HG02981 (cell line): ENCODE measurements around the gene MCC.
A peak's percentile ranks its signal among the peaks of the same experiment; 100 is the strongest.

Experiments used
- ATAC-seq: cut with Tn5 transposase; IDR thresholded peaks from one replicate; pipeline ENCODE4 v1.9.1; 2021; ENCODE audit warnings: mild to moderate bottlenecking, moderate library complexity; ENCODE audit not compliant: unreplicated experiment

MCC gene

DNA sequence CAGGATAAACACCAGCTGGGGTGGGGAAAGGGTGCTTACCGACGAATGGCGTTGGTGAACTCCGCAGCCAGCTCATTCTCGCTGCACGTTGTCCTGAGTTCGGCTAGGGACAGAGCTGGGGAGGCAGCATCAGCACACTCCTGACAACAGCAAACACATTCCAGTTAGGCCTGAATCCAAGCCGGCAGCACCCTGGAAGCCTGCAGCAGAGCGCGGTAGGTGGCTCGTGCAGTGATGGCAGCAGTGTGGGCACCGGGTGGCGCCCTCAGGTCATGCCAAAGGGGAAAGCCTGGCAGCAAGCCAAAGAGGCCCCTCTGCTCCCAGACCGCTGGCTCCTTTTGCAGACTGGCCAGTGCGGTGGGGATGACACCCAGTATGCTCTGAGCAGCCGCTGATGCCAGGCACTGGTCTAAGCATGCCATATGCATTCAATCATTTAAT is 444.7 kb downstream of the MCC start:
- ATAC-seq: no peak

DNA sequence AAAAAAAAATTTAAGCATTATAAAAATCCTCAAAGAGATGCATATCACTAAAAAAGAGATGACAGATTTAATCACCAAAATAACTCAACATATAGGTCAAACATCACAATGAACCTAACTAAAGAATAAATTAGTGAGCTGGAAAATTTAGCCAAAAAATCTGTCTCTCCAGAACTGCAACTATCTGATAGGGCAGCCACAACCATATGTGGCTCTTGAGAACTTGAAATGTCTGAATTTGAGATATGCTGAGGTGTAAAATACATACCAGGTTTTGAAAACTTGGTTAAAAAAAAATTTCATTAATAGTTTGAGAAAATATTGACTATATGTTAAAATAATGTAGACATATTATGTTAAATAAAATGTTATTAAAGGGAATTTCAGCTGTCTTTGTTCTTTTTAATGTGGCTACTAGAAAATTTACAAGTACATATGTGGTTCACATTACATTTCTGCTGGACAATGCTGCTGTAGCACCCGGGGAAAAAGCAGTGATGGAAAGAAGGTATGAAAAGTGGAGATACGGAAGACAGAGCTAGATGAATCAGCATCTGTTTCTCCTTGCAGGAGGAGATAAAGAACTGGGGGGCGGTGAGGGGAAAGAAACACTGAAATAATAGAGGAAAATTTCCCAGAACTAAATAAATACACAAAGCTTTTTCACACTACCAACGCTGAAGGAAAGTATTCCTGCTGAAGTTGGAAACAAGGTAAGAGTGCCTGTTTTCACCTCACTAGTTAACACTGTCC is 445.6 kb downstream of the MCC start:
- ATAC-seq: no peak

DNA sequence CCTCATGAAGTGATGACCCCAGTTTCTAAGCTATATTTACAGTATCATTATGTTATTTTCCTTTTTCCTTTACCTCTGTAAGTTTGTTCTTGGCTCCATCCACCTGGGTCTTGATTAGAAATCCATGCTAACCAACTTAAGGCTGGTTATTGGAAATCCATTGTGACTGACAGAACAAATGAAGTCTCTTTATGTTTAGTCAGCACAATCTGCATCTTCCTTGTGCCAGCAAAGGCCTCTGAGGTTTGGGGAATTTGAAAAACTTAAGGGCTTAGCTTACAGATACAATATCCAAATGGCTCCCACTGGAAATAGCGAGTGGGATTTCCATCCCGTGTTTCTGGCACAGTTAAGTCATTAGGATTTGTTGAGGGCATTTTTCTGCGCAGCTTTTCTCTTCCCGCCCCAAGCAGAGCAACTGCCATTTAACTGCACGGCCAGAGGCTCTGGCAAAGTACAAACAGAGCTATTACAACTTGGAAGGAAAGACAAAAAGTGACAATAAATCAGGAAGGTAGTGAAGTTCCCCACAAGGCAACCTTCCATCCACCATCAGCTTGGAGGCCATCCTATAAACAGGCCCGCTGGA is 447.5 kb downstream of the MCC start:
- no peak for ATAC-seq

- no peak for ATAC-seq
Measured at GRCh38 chr5:113039934-113040285, 448.3 kb downstream of the MCC start.

GRCh38 chr5:113039229-113039933 is 448.9 kb downstream of the MCC start:
- ATAC-seq: no peak

- ATAC-seq: no peak
Measured at GRCh38 chr5:113038714-113039113, 449.5 kb downstream of the MCC start.

DNA sequence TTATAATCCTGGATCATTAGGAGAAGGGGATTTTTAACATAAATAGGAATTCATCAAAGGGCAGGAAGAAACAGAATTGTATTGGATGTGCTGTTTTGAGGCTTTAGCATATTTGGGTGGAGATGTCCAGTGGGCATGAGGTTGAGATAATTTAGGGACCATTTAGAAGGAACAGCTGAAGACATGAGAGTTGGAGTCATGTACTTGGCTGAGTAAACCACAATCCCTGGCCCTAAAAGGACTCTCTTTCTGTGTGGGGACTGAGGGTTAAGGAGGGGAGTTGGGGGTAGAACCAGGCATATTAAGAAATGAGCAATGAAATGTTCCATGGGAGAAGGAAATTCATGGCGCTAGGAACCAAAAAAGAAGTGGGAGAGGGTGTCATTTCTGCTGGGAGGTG is 450.1 kb downstream of the MCC start:
- no peak for ATAC-seq

DNA sequence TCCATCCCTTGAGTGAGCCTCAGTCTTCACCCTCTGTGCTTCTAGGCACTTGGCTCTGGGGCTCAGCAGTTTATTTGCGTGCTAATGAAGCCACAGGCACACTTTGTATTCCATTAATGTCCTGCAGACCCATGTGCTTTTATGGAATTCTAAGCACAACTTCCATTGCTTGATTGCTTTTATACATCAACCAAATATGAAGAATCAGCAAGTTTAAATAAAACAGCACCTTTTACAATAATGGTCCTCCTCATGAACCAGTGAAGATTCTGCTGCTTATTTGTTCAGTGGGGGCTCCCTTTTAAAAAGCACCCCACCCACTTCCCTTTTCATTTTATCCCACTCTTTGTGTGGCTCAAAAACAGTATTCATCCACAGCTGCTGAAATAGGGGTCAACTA is 451.4 kb downstream of the MCC start:
- ATAC-seq: no peak

- ATAC-seq: no peak
Measured at GRCh38 chr5:113036321-113036720, 451.9 kb downstream of the MCC start.

GRCh38 chr5:113035096-113035495 is 453.2 kb downstream of the MCC start:
- ATAC-seq: no peak

DNA sequence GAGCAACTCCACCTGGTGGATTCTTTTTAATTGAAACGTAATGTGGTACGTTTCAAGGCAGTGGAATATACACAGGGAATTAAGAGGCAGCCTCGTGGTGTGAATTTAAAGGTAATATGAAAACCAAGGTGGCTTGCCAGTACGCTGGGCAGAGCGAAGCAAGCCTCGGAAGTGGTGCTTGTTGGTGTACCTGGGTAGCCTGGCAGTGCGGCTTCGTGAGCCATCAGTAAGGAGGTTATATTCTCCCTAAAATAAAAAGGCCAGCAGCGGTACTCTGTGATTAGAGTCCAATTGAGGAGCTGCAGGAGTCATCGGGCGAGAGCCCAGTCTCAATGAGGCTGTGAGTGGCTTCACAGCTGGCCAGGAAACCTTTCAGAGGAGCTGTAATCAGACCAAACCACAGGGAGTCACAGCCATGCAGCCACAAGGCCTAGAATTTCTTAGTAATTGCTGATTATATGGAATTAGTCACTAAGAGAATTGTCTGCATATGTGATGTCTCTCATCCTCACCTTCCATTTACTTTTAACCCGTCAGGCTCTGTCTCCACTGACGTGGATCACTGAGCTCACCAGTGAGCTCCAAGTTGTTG is 454.0 kb downstream of the MCC start:
- ATAC-seq: no peak

- ATAC-seq: no peak
Measured at GRCh38 chr5:113031557-113031956, 456.7 kb downstream of the MCC start.

GRCh38 chr5:113031104-113031503 is 457.1 kb downstream of the MCC start:
- no peak for ATAC-seq

DNA sequence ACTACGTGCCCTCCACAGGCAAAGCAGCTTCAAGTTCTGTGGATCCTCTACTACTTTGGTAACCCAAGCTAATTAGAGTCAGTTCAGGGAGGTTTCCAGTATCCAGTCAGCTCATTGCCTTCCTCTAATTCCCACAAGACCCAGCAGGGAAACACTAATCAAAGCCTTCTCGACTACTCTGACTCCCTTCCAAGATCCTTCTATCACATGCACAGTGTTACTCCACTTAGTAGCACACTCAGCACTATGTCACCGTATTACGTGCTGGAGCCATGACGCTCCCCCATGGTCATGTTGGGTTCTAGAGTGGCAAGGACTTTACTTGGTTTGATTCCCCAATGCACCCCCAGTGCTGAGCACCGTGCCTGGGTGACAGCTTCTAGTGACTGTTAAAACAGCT is 458.6 kb downstream of the MCC start:
- no peak for ATAC-seq

DNA sequence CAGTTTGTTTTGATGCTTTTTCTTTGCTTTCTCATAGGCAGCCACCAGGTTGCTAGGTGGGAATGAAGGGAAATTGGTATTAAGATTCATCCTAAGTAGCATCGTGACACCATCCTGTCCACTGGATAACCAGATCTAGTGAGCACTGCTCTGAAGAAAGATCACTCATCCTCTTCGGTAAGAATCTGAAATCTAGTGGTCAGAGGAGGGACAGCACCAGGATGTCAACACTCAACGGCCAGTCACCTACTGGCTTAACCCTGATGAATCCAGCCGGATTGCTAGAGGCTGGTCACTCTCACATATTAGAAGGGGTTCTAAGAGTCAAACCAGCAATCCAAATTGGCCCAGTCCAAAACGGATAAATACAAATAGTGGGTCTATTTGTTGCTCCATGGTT is 460.8 kb downstream of the MCC start:
- no peak for ATAC-seq

- no peak for ATAC-seq
Measured at GRCh38 chr5:113027015-113027414, 461.2 kb downstream of the MCC start.

DNA sequence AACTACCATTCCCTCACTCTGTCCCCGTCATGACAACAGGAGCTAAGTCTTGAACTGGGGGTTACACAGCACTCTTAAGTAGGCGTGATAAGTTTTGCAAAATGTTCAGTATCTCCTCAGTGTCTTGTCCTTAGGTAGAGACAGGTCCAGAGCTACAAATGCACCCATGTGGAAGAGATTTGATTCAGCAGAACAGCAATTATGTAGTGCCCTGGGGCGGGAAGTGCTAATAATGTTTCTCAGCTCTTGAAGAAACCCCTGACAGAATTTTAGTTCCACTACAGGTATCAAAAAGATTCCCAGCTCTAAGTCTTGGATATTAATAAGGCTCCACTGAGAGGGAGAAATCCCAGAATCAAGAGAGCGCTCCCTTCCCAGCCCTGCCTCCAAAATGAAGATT is 462.0 kb downstream of the MCC start:
- no peak for ATAC-seq

- ATAC-seq: no peak
Measured at GRCh38 chr5:113025596-113025995, 462.7 kb downstream of the MCC start.

DNA sequence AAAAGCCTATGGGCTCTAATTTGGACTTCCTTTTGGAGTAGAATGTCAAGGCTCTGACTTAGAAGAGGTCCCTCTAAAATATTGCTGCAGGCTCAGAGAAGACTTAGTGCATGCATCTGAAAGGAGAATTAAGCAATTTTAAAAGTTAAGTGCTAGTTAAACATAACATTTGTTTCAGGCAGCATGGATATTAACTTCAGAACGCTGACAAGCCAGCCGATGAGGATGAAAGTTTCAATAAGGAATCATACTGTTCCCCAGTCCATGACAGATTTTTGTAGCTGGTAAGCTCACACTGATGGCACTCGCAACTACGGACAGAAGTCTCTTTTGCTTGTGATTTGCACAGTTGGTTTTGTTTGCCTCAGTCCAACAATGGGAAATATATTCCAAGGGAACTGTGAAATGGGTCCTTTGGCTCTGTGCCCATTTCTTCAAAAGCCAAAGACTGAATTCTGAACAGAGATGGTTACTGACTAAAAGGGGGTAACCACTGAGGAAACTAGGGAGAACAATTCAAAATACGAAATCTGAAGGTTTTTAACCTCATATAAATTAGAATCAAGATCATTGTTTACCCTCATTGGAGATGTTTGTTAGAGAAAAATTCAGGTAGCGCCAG is 464.1 kb downstream of the MCC start:
- no peak for ATAC-seq

DNA sequence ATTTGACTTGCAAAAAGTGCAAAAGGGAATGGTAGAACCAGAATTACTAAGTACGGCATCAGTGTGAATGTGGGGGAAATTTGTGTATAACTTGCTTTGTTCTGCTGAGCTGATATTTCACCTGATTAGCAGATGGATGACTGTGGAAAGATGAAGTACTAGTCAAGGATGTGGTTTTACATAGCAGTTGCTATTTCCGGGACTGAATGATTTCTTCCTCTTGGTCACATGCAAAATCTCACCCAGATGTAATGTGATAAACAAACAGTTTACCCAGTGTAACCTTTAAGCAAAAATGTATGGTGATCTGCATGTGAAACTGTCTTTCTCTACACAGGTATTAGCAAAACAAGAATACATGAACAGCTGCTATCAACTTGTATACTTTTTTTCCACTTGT is 465.6 kb downstream of the MCC start:
- ATAC-seq: peak; percentile 79

GRCh38 chr5:113020461-113021273 is 467.6 kb downstream of the MCC start:
- ATAC-seq: no peak
